ENCODE results near the gene TMEM219.

- no peak for TF ChIP-seq POLR2AphosphoS5 (IDR thresholded peaks at IDR 0.05; ENCODE audit: low read depth, low read length)
- TF ChIP-seq CTCF (IDR thresholded peaks at IDR 0.05) = no peak
- TF ChIP-seq RXRA (IDR thresholded peaks at IDR 0.05; ENCODE audit: borderline replicate concordance, low read depth) = no peak
- TF ChIP-seq ELF1 (IDR thresholded peaks at IDR 0.05) = no peak
- TF ChIP-seq TEAD4 (IDR thresholded peaks at IDR 0.05; ENCODE audit: borderline replicate concordance, insufficient read depth) = no peak
- no peak for TF ChIP-seq RCOR1 (IDR thresholded peaks at IDR 0.05; ENCODE audit: low read length)
- no peak for TF ChIP-seq TAF1 (IDR thresholded peaks at IDR 0.05; ENCODE audit: borderline replicate concordance, low read depth, low read length)
- no peak for TF ChIP-seq REST (IDR thresholded peaks at IDR 0.05; ENCODE audit: low read depth, low read length)
- TF ChIP-seq RAD21 (IDR thresholded peaks at IDR 0.05; ENCODE audit: low read length) = no peak
- no peak for TF ChIP-seq MXI1 (IDR thresholded peaks at IDR 0.05; ENCODE audit: low read depth, low read length)
- TF ChIP-seq JUND (IDR thresholded peaks at IDR 0.05) = no peak
- TF ChIP-seq IRF3 (IDR thresholded peaks at IDR 0.05; ENCODE audit: low read depth, low read length) = no peak
These were observed 42.9 kb downstream of the TMEM219 start for GRCh38 chr16:30004811-30005242.

All from SK-N-SH (cell line).